Measurements from ENCODE around the gene KAT8. TPM values are rescaled to one million over a fixed set of nuclear protein-coding genes. Genes with fewer than 3 reads are reported as not detected.
"Not testable (repeated sequence)": the region's sequence is repeated elsewhere in the genome, so short reads cannot be mapped to it uniquely, and the experiment has no call there.

KAT8 gene
- total RNA-seq, 1 experiment from 2014 or later, result 30.5 TPM

- DNase-seq (ENCODE audit: low read depth), result peak; percentile 8
These were observed 27.0 kb downstream of the KAT8 start for GRCh38 chr16:31144418-31144817.

GRCh38 chr16:31145398-31145990 lies 28.0 kb downstream of the KAT8 start:
- no peak for DNase-seq (ENCODE audit: low read depth)

- DNase-seq (ENCODE audit: low read depth), result no peak
These were observed 30.1 kb downstream of the KAT8 start for GRCh38 chr16:31147574-31147973.

- DNase-seq (ENCODE audit: low read depth), result no peak
These were observed 30.8 kb downstream of the KAT8 start for GRCh38 chr16:31148281-31148728.

- DNase-seq (ENCODE audit: low read depth), result no peak
These were observed 31.4 kb downstream of the KAT8 start for GRCh38 chr16:31148896-31149295.

- DNase-seq (ENCODE audit: low read depth), result no peak
These were observed 31.9 kb downstream of the KAT8 start for GRCh38 chr16:31149332-31149731.

- no peak for DNase-seq (ENCODE audit: low read depth)
These were observed 32.7 kb downstream of the KAT8 start, which contains the start of gene PRSS36 for GRCh38 chr16:31149894-31150890. PRSS36 (minus strand) TSS chr16:31150066; CDS start chr16:31150035, 31 bp downstream.

- DNase-seq (ENCODE audit: low read depth), result not testable (repeated sequence)
These were observed 33.5 kb downstream of the KAT8 start for GRCh38 chr16:31150976-31151375.

- DNase-seq (ENCODE audit: low read depth), result no peak
These were observed 39.7 kb downstream of the KAT8 start for GRCh38 chr16:31157136-31157535.

- DNase-seq (ENCODE audit: low read depth), result no peak
These were observed 49.9 kb downstream of the KAT8 start for GRCh38 chr16:31167315-31167714.

- DNase-seq (ENCODE audit: low read depth), result no peak
These were observed 51.4 kb downstream of the KAT8 start for GRCh38 chr16:31168848-31169247.

- not testable (repeated sequence) for DNase-seq (ENCODE audit: low read depth)
These were observed 52.6 kb downstream of the KAT8 start for GRCh38 chr16:31170048-31170447.

- DNase-seq (ENCODE audit: low read depth), result peak; percentile 95
These were observed 59.7 kb downstream of the KAT8 start for GRCh38 chr16:31177136-31177535.

GRCh38 chr16:31179219-31179746 lies 61.8 kb downstream of the KAT8 start:
- no peak for DNase-seq (ENCODE audit: low read depth)

GRCh38 chr16:31179747-31180459 lies 62.4 kb downstream of the KAT8 start, which contains the start of gene FUS:
FUS (plus strand) TSS chr16:31180139; CDS start chr16:31180215, 76 bp downstream.
- peak; percentile 78 for DNase-seq (ENCODE audit: low read depth)

Other genes with a start within 250 kb of the KAT8 start
- 71.5 and 74.5 TPM in 2 replicates for gene BCL7C, start 223.6 kb upstream of the KAT8 start, total RNA-seq (2014; rRNA removed)
- gene CTF1, start 221.1 kb upstream of the KAT8 start, total RNA-seq (2014; rRNA removed), result 2.5 and 4.1 TPM in 2 replicates
- gene FBXL19, start 194.1 kb upstream of the KAT8 start, total RNA-seq (2014; rRNA removed), result 28.6 and 33.2 TPM in 2 replicates
- 62.5 and 73.6 TPM in 2 replicates for gene ORAI3, start 168.6 kb upstream of the KAT8 start, total RNA-seq (2014; rRNA removed)
- gene SETD1A, start 159.9 kb upstream of the KAT8 start, total RNA-seq (2014; rRNA removed), result 2.4 and 3.4 TPM in 2 replicates
- gene HSD3B7, start 132.5 kb upstream of the KAT8 start, total RNA-seq (2014; rRNA removed), result 133 and 143 TPM in 2 replicates
- gene STX1B, start 107.0 kb upstream of the KAT8 start, total RNA-seq (2014; rRNA removed), result 1.7 and 4.1 TPM in 2 replicates
- gene STX4, start 84.1 kb upstream of the KAT8 start, total RNA-seq (2014; rRNA removed), result 51.4 and 52.9 TPM in 2 replicates
- gene ZNF668, start 43.4 kb upstream of the KAT8 start, total RNA-seq (2014; rRNA removed), result 96.0 and 115 TPM in 2 replicates
- gene ZNF646, start 43.2 kb upstream of the KAT8 start, total RNA-seq (2014; rRNA removed), result 28.5 and 33.0 TPM in 2 replicates
- gene PRSS53, start 28.7 kb upstream of the KAT8 start, total RNA-seq (2014; rRNA removed), result 9.2 and 9.7 TPM in 2 replicates
- 390 and 435 TPM in 2 replicates for gene VKORC1, start 22.9 kb upstream of the KAT8 start, total RNA-seq (2014; rRNA removed)
- 199 and 204 TPM in 2 replicates for gene BCKDK, start 9.3 kb upstream of the KAT8 start, total RNA-seq (2014; rRNA removed)
- gene PRSS8, start 18.1 kb downstream of the KAT8 start, total RNA-seq (2014; rRNA removed), result not detected in 2 replicates
- gene PRSS36, start 32.4 kb downstream of the KAT8 start, total RNA-seq (2014; rRNA removed), result 0.40 and 0.64 TPM in 2 replicates
- 42.3 and 58.2 TPM in 2 replicates for gene FUS, start 62.5 kb downstream of the KAT8 start, total RNA-seq (2014; rRNA removed)
- gene PYCARD, start 85.1 kb downstream of the KAT8 start, total RNA-seq (2014; rRNA removed), result 7.7 and 10.8 TPM in 2 replicates
- gene TRIM72, start 96.5 kb downstream of the KAT8 start, total RNA-seq (2014; rRNA removed), result 52.4 and 56.5 TPM in 2 replicates
- not detected in 2 replicates for gene PYDC1, start 99.5 kb downstream of the KAT8 start, total RNA-seq (2014; rRNA removed)
- gene ITGAM, start 142.3 kb downstream of the KAT8 start, total RNA-seq (2014; rRNA removed), result 0.11 TPM in 1 of 2 replicates, not detected in the other
- gene ITGAX, start 237.5 kb downstream of the KAT8 start, total RNA-seq (2014; rRNA removed), result not detected in 2 replicates